GM10847 (cell line): Measurements from ENCODE around the gene TMUB1.

ENCODE experiments used
- POLR2A ChIP-seq: IDR thresholded peaks from 2 replicates; pipeline ENCODE4 v1.6.1; 2011; ENCODE audit not compliant: insufficient read length; ENCODE audit errors: extremely low read depth

Gene TMUB1, protein sequence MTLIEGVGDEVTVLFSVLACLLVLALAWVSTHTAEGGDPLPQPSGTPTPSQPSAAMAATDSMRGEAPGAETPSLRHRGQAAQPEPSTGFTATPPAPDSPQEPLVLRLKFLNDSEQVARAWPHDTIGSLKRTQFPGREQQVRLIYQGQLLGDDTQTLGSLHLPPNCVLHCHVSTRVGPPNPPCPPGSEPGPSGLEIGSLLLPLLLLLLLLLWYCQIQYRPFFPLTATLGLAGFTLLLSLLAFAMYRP

DNA sequence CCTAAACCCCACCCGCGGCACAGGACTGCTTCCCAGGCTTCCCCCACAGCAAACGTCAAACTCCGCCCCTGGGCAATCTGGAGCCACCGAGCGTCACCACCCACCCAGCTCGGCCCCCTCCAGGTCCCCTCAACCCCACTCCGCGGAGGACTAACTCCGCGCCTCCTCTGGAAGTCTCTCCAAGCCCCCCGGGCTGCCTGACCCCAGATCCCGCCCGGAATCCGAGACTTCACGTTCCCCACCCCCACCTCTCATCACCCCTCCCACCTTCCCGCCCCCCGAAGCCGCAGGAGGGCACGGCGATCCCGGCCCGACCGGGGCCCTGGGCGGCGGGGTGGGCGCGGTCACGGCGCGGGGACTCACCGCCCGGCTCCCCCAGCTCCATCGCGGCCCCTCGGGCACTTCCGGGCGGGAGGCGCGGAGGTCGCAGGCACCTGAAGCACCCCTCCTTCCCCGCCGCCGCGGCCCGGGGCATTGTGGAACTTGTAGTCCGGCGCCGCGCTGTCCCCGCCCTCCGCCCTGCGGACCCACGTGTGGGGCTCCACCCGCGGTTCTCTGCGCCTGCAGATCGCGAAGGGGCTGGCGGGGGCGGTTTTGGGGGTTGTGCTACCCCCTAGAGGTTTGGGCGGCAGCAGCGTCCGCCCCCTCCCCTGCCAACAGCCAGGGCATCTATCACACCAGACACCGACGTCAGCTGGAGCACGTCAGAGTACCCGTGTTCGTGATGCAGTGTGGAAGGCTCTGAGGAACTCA lies at the start of gene TMUB1:
TMUB1 (minus strand) TSS at position 423 of the 753 bp plus-strand sequence. CDS start 930 bp downstream, outside the sequence.
- peak; percentile 46 for TF ChIP-seq POLR2A

DNA sequence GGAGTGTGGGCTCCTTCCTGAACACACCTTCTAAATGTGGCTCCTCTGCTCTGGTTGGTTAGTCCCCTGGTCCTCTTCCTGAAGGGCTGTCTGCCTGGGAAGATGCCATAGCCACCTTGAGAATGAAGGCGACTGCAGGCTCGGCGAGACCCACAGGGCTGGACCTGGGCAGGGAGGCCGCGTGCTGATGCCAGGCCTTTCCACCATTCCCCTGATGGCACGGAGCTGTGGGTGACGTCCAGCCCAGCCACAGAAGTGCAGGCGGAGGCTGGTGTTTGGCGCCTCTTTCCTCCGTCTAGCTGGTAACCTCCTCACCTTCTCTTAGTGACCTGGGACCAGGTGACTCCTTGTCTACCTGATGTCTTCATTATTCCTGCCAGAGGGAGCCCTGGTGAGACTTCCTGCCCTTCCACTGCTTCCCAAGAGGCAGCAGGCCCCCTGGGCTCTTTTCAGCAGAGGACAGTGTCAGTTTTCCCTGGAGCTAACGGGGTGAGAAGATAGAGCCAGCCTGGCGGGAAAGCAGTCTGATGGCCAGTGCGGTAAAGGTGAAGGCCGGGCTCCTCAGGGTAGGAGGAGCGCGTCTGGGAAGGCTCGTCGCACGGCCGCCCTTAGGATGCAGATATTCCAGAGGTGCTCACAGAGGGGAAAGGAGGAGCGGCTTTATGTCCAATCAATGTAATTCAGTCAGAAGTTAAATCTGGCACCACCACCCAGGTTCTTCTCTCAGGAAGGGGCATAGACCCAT lies 49.3 kb upstream of the TMUB1 start:
- TF ChIP-seq POLR2A: no peak

DNA sequence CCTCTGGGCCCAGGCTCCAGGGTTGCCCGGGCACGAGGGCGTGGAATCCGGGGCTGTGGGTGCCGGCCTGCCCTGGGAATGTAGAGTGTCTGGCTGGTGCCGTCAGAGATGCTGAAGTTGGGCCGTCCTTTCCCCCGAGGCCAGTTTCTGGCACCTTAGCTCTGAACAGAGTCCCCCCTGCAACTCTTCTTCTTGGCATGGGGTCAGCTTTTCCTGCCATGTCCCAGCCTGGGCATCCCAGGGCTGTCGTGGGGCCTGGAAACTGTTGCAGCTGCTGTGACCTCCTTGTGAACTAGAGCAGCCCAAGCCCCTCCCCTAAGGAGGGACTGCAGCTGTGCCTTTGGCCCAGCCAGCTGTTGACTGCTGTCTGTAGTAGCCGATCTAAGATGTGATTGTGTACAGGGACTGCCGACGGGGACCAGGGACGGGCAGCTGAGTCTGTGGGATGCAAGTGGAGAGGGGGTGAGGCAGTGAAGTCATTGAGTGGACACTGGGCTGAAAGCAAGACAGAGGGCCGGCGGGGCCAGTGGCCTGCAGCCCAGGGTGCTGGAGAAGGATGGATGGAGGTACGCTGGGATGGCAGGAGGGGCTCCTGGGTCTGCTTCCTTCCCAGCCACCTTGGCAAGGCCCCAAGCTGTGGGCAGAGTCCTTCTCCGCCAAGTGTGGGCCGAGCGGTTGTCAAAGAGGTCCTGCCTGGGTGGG lies 48.5 kb upstream of the TMUB1 start:
- no peak for TF ChIP-seq POLR2A

DNA sequence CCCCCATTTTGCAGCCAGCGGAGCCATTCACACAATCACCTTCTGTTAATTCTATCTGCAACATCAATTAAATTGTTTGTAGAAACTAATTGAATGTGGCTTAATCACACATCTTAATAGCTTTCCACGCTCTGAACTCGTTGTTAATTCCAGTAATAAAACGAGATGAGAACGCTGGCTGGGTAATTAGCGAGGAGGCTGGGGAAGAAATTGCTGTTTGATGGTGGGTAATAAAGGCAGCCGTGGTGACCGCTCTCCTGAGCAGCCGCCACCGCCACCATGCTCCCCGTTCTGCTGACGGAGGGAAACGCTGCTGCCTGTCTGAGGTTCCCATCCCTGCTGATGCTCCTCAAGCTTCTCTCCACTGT lies 47.9 kb upstream of the TMUB1 start:
- TF ChIP-seq POLR2A: no peak

DNA sequence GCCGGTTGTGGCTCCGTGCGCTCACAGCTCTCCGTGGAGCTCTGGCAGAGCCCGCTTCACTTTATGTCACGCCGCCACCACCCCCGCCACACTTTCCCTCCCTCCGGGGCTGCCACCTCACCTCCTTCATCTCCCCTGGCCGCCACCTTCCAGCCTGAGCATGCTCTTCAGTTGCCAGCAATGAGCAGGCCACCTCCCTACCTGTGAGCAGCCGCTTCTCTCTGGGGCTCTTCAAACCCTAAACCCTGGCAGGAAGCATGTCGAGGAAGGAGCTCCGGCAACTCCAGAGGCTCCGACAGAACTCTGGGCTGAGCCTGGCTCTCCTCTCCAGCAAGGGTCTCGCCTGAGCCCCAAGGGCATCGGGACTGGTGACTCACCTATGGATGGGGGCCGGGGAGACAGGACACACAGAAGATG lies 47.5 kb upstream of the TMUB1 start:
- no peak for TF ChIP-seq POLR2A

DNA sequence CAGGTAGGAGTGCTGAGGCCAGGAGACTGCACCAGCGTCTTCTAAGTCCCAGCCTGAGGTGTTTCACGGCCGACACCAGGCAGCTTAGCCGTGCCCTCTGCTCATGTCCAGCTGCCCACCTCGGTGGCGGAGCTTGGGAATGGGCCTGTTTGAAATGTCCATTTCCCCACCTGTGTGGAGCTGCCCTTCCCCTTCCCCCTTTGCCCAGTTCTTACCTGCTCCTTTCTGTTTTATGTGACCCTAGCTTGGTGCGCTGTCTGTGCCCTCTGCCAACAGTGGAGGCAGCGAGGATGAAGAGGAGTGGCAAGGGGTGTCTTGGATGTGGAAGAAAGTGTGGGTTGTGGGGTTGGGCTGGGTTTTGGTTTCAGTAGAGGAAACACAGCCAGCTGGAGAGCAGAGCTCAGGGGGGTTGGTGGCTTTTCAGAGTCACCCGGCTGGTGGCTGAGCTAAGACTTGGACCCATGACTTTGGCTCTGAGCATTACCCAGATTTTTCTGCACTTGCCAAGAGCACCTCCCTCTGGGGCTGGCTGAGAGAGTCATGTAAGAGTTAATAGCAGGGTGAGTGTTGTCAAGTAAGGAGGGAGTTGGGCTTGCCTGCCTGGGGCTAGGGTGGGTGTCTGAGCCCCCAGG lies 46.8 kb upstream of the TMUB1 start:
- no peak for TF ChIP-seq POLR2A

DNA sequence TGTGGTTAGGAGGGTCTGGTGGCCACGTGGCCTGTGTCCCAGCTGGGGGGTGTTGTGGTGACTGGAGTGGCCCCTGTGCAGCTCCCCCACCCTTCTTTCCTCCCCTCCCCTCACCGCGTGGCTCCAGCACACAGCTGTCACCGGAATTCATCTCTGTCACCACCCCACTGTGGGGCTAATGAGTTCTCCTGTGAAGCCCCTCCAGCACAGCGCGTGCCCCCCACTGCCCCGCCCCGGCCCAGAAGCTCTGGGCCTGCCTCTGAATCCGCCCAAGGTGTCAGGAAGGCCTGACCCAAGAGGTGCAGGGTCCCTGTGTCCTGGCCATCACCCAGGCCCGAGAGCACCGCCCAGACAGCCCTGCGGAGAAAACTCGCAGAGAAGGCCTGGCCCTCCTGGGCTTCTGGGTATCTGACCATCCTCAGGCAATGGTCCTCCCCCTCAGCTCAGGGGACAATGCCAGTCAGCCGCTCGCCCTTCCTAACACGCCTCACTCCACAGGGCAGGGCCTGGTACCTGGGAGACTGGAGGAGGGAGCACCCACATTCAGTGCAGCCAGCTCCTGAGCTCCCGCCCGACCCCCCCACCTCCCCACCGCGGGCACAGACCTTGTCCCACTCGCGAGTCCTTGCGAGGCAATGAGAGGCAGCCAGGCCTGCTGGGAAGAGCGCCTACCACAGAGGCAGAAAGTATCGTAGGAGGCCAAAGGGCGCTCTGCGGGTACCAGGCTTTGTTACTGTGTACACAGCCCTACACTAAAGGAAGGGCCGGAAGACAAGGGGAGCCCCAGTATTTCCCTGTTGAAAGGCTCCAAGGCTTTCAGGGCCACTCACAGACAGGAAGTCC lies 46.0 kb upstream of the TMUB1 start:
- TF ChIP-seq POLR2A: no peak

DNA sequence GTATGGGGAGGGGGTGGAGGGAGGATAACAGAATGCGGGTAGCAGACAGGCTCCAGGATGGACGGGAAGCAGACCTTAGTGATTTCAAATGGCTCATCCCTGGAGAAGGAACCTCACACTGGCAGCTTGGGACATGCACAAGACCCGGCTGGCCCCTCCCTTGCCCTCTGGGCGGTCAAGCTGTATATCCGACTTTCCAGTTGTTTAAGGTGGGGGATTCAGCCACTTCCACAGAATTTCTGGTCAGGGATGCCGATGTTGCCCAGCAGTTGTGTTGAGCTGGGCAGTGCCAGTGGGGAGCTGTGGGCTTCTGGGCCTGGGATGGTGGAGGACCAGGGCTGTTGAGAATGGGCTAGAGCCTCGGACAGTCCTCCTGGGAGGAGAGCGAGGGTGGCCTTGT lies 45.4 kb upstream of the TMUB1 start:
- no peak for TF ChIP-seq POLR2A

DNA sequence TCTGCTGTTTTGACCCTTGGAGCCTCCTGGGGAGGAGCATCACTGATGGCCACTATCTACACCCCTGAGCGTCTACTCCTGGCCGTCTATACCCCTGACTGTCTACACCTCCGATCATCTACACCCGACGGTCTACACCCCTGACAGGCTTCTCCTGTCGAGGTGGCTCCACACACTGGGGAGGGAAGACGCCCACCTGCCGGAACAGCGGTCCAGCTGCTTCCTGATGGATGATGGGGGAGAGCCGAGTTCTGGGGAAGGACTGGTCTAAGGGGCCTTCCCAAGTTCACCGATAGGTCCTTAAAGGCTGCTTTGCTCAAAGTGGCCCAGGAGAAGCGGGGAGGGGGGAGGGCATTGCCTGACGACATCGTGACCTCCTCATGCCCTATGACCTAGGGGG lies 44.9 kb upstream of the TMUB1 start:
- TF ChIP-seq POLR2A: no peak

DNA sequence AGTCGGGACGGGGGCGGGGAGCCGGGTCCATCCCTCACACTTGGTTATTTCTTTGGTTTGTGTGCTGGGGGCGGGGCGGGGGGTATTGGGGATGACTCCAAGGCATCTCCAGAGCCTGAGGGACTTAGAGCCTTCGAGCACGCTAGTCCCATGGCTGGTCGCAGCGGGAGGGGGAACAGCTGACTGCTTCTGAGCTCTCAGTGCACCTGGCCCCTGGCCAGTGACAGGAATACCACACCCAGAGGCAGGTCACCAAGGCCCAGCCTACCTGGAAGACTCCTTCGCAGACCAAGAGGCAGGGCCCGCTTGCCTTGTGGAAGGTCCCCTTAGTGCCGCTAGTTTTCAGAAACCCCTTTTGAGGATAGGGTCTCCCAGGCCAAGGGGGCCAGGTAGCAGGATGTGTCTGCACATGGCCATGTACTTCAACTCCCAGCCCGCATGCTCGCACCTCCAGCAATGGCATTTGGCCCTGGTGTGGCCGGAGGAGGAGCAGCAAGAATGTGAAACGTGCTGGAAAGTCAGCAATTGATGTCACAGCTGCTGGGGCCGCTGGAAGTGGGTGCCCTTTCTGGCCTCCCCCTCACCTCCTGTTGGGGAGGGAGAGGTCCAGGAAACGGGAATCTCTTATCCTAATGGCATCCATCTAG lies 43.3 kb upstream of the TMUB1 start:
- no peak for TF ChIP-seq POLR2A

DNA sequence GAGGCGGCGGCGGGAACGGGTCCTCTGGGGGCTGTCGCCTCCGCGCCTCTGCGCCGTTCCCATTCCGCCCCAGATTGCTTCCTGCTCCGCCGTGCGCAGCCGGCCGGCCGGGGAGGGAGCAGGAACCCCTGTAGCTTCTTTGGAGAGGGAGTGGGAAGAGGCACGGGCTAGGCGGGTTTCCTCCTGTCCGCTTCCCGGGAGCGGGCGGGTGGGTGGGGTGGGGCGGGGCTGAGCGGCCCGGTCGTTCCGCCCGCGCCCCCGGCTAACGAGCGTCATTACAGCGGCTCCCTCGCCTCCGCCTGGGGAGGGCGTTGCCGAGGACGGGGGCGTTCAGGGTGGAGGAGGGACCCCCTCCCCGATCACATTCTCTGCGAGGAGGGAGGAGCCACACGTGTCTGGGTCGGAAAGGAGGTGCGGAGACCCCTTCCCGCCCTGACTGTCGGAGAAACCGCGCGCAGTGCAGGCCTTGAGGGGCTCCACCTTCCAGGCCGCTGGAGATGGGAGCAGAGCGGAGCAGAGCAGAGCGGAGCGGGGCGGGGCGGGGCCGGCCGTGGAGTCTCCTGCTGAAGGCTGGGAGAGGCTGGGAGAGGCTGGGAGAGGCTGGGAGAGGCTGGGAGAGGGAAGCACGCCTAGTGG lies 42.7 kb upstream of the TMUB1 start:
- TF ChIP-seq POLR2A: no peak

DNA sequence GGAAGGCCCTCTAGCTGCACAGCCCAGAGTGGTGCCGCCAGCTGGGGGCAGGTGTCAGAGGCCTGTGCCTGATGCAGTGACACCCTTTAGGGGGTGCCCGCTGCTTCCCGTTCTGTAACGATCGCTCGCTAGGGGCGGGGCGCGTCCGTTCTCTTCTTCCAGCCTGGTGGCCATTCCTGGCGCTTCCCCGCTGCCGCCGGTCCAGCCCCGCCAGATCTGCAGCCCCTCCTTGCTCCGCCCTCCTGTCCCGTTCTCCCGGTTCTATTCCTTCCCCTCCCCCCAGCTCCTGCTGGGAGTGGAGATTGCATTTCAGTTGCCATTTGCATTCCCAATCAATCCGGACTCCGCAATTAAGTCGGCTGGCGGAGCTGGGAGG lies 42.2 kb upstream of the TMUB1 start:
- no peak for TF ChIP-seq POLR2A

DNA sequence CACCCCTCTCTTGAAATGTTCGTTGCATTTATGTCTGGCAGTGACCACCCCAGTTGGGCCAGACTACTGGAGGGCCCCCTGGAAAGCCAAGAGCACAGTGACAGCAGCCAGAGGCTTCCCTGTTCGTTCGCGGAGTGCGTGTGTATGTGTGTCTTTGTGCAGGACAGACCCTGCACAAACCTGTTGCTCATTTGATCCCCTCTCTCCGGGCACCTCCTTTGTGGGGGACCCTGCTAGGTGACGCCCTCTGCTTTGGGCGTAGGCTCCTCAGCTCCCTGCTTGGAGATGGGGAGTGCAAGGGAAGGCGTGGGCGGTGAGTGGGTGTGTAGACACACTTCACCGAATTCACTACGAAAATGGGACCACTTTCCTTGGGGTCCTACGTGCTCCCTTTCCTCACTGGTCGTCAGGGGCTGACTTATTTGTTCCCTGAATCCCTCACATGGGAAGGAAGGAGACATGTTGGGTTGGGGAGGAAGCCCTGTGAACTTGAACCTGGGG lies 41.7 kb upstream of the TMUB1 start:
- no peak for TF ChIP-seq POLR2A
